HEK293 (cell line): ENCODE results near the gene GET3.

Experiments used
- MZF1 ChIP-seq: fragments of 450-650 bp; formaldehyde crosslinking; IDR thresholded peaks from 2 replicates; pipeline ENCODE4 v1.5.1; 2017; ENCODE audit warnings: missing biosample characterization, missing genetic modification characterization, borderline replicate concordance
- ZBTB49 ChIP-seq: fragments of 450-650 bp; formaldehyde crosslinking; IDR thresholded peaks from 2 replicates; pipeline ENCODE4 v1.5.1; 2016; ENCODE audit warnings: missing biosample characterization, missing genetic modification characterization, low read depth
- ZBTB8A ChIP-seq: fragments of 450-650 bp; formaldehyde crosslinking; IDR thresholded peaks from 2 replicates; pipeline ENCODE4 v1.5.1; 2016; ENCODE audit warnings: missing biosample characterization, missing genetic modification characterization
- ZFP37 ChIP-seq: fragments of 450-650 bp; formaldehyde crosslinking; IDR thresholded peaks from 2 replicates; pipeline ENCODE4 v1.5.1; 2016; ENCODE audit warnings: missing biosample characterization, missing genetic modification characterization
- TF ChIP-seq, protein P1 (sequence below): fragments of 450-650 bp; formaldehyde crosslinking; IDR thresholded peaks from 2 replicates; pipeline ENCODE4 v1.5.1; 2016; ENCODE audit warnings: missing biosample characterization, missing genetic modification characterization
- TF ChIP-seq, protein P2 (sequence below): fragments of 450-650 bp; formaldehyde crosslinking; IDR thresholded peaks from 2 replicates; pipeline ENCODE4 v1.5.1; 2016; ENCODE audit warnings: missing biosample characterization, missing genetic modification characterization, low read depth

DNA sequence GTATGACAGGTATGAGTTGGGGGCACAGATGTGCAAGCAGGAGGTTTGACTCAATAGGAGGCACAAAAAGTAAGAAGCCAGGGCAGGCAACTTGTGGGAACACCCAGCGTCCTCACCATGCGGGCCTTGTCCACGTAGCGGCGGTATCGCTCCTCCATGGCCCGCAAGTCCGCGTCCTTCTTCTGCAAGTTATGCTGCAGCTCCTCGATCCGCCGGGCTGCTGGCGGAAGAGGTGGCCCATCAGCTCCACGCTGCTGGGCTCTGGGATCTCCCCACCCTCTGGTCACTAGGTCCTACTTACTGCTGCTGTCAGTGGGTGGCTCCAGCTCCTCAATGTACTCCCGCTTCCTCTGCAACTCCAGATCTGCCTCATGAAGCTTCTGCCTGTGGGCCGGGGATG is 27.4 kb downstream of the GET3 start:
- TF ChIP-seq ZBTB49 (tag by site-specific recombination) (no peak), ZBTB8A (no peak), ZFP37 (no peak), MZF1 (tag by site-specific recombination) (no peak)
- TF ChIP-seq, protein P1, sequence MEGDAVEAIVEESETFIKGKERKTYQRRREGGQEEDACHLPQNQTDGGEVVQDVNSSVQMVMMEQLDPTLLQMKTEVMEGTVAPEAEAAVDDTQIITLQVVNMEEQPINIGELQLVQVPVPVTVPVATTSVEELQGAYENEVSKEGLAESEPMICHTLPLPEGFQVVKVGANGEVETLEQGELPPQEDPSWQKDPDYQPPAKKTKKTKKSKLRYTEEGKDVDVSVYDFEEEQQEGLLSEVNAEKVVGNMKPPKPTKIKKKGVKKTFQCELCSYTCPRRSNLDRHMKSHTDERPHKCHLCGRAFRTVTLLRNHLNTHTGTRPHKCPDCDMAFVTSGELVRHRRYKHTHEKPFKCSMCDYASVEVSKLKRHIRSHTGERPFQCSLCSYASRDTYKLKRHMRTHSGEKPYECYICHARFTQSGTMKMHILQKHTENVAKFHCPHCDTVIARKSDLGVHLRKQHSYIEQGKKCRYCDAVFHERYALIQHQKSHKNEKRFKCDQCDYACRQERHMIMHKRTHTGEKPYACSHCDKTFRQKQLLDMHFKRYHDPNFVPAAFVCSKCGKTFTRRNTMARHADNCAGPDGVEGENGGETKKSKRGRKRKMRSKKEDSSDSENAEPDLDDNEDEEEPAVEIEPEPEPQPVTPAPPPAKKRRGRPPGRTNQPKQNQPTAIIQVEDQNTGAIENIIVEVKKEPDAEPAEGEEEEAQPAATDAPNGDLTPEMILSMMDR (tag by site-specific recombination) = no peak
- TF ChIP-seq, protein P2, sequence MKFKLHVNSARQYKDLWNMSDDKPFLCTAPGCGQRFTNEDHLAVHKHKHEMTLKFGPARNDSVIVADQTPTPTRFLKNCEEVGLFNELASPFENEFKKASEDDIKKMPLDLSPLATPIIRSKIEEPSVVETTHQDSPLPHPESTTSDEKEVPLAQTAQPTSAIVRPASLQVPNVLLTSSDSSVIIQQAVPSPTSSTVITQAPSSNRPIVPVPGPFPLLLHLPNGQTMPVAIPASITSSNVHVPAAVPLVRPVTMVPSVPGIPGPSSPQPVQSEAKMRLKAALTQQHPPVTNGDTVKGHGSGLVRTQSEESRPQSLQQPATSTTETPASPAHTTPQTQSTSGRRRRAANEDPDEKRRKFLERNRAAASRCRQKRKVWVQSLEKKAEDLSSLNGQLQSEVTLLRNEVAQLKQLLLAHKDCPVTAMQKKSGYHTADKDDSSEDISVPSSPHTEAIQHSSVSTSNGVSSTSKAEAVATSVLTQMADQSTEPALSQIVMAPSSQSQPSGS (tag by site-specific recombination) = no peak
